Measurements from ENCODE around the gene HPCAL4. TPM values are rescaled to one million over a fixed set of nuclear protein-coding genes. Genes with fewer than 3 reads are reported as not detected.

HPCAL4 gene
- total and polyA plus RNA-seq, 9 of the 15 experiments (the other 6 are each of a cell fraction or from before 2014, with no cell fraction given) = 0.01 to 0.04 (median 0.04) TPM; not detected in 4

GRCh38 chr1:39689635-39690034 is 1.6 kb downstream of the HPCAL4 start:
- FAIRE-seq (no peak), DNase-seq (ENCODE audit: extremely low read depth in 1 of 4, low spot score in 3 of 4) (no peak), ATAC-seq (no peak)
- CTCF ChIA-PET (ENCODE audit: low intra/inter-chr PET ratio) = no interaction called here
- Histone ChIP-seq H4K20me1 (replicated peaks; ENCODE audit: control insufficient read depth, insufficient read depth, low read length) (no peaks in the 10 kb centered on the region), H3K4me2 (ENCODE audit: insufficient read depth, low read length) (no peak overlapping the region), H3K9me3 (replicated peaks; ENCODE audit: control insufficient read depth, insufficient read depth, low read depth, low read length) (no peaks in the 10 kb centered on the region), H3K9ac (ENCODE audit: insufficient read depth in 1 of 2, low read depth in 2 of 2, low read length in 2 of 2) (no peak overlapping the region), H3K36me3 (ENCODE audit: control insufficient read depth, insufficient read depth, low read length) (no peaks in the 10 kb centered on the region), H3K27me3 (ENCODE audit: control insufficient read depth in 2 of 2, insufficient read depth in 2 of 2, low read length in 2 of 2) (peaks cover 19 to 79% of the 10 kb centered on the region in 2 experiments), H3K27ac (ENCODE audit: extremely low read depth, low read depth, low read length) (no peak overlapping the region), H3K79me2 (ENCODE audit: control insufficient read depth, insufficient read depth, low read length) (no peaks in the 10 kb centered on the region), H2AFZ (ENCODE audit: low read depth, low read length) (no peak overlapping the region), H3K4me3 (no peak overlapping the region), H3K9me1 (ENCODE audit: control insufficient read depth, insufficient read depth, low read length) (no peaks in the 10 kb centered on the region), H3K4me1 (replicated peaks in 1 of 2; ENCODE audit: control insufficient read depth in 2 of 2, insufficient read depth in 2 of 2, low read length in 2 of 2) (peaks cover 0 to 21% of the 10 kb centered on the region in 2 experiments; a peak in 2 of 5 replicates)
- POLR2A ChIA-PET = interaction anchor here (0.6 to 1.5 kb wide), 2 partner anchors 15 to 214 kb away, joined by 3 to 7 read pairs; no protein-coding TSS in a partner anchor
- TF ChIP-seq RFX1 (IDR thresholded peaks at IDR 0.05) (peak; percentile 93), ZNF780A (CRISPR knock-in tag; IDR thresholded peaks at IDR 0.05) (no peak), CSDE1 (IDR thresholded peaks at IDR 0.05) (peak in 1 of 2 experiments; percentile 53; a peak in 1 of 4 replicates), RREB1 (CRISPR knock-in tag; IDR thresholded peaks at IDR 0.05) (0 out of 2 replicates have a peak, but pooled peaks have one; percentile 50)
- TF ChIP-seq, protein P1, sequence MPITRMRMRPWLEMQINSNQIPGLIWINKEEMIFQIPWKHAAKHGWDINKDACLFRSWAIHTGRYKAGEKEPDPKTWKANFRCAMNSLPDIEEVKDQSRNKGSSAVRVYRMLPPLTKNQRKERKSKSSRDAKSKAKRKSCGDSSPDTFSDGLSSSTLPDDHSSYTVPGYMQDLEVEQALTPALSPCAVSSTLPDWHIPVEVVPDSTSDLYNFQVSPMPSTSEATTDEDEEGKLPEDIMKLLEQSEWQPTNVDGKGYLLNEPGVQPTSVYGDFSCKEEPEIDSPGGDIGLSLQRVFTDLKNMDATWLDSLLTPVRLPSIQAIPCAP (CRISPR knock-in tag; IDR thresholded peaks at IDR 0.05; ENCODE audit: borderline replicate concordance) = no peak
- no TSS peak for BruUV-seq (replicated peaks)
- in situ Hi-C loops (cut with MboI) = no loop called here
- intact Hi-C loops (cut with micrococcal nuclease) = no loop called here
